Activated CD8-positive, alpha-beta T cell treated with anti-CD3 and anti-CD28 coated beads for 36 hours (primary cell): ENCODE results near the gene CTBP1. TPM values are rescaled to one million over a fixed set of nuclear protein-coding genes. Genes with fewer than 3 reads are reported as not detected.

Experiments used
- ATAC-seq: fragments of 200-7000 bp; cut with Tn5 transposase; one replicate; pipeline ENCODE4 v1.10.0; 2021; ENCODE audit warnings: mild to moderate bottlenecking, moderate library complexity
- CTCF ChIA-PET: fragments of 350-600 bp; sonication (Branson Sonifier 250); formaldehyde crosslinking; loops from one replicate; lab custom pipeline; 2021; ENCODE audit warnings: antibody characterized with exemption; lab: Charles Lee
- POLR2A ChIA-PET: fragments of 350-600 bp; sonication (Branson Sonifier 250); formaldehyde crosslinking; loops from one replicate; lab custom pipeline; 2021; ENCODE audit warnings: antibody characterized with exemption; lab: Charles Lee
- DNase-seq: peaks from one replicate; pipeline ENCODE4 v3.0.0-alpha.2; 2020
- H3K27ac Mint-ChIP-seq: one replicate; pipeline ENCODE4 v1.8.0; 2021; ENCODE audit warnings: mild to moderate bottlenecking, mixed read lengths
- H3K27me3 Mint-ChIP-seq: one replicate; pipeline ENCODE4 v1.8.0; 2021; ENCODE audit warnings: mixed read lengths
- H3K36me3 Mint-ChIP-seq: one replicate; pipeline ENCODE4 v1.8.0; 2021; ENCODE audit warnings: low read depth, mixed read lengths
- H3K4me1 Mint-ChIP-seq: one replicate; pipeline ENCODE4 v1.8.0; 2021; ENCODE audit warnings: low read depth, mixed read lengths
- H3K4me3 Mint-ChIP-seq: one replicate; pipeline ENCODE4 v1.8.0; 2021; ENCODE audit warnings: mild to moderate bottlenecking, moderate library complexity, mixed read lengths
- H3K9me3 Mint-ChIP-seq: one replicate; pipeline ENCODE4 v1.8.0; 2021; ENCODE audit warnings: mixed read lengths
- CTCF ChIP-seq: fragments of 200-600 bp; IDR thresholded peaks from one replicate; pipeline ENCODE4 v1.8.0; 2022; ENCODE audit warnings: antibody characterized with exemption, mild to moderate bottlenecking
- intact Hi-C: fragments of 100-400 bp; cut with micrococcal nuclease; formaldehyde crosslinking; loops from one replicate; pipeline ENCODE4 v1.10.0; 2022
- total RNA-seq, 2 experiments: library from RNA; stranded (reverse); gene quantifications; one replicate each; pipeline ENCODE4 v1.2.3, GENCODE V29; 2021

The CTBP1 gene
- total RNA-seq, 2 experiments from 2014 or later = 136 TPM

GRCh38 chr4:1202526-1203011 is 46.4 kb downstream of the CTBP1 start:
- H3K4me3 Mint-ChIP-seq = peak overlapping the region; percentile 72
- POLR2A ChIA-PET = interaction anchor here (0.6 to 5.5 kb wide), 9 partner anchors 14 to 55 kb away, joined by 3 to 30 read pairs (median 7); partner anchors contain the start of genes CTBP1 and SPON2
- H3K9me3 Mint-ChIP-seq = no peaks in the 10 kb centered on the region
- CTCF ChIA-PET = interaction anchor here (1.5 to 2.9 kb wide), 4 partner anchors 18 to 72 kb away, joined by 3 to 10 read pairs (median 5); no protein-coding TSS in a partner anchor
- peaks cover 2% of the 10 kb centered on the region for H3K36me3 Mint-ChIP-seq
- TF ChIP-seq CTCF = no peak
- intact Hi-C loops = loop anchor here (5.0 kb wide), 1 partner anchor 45 kb away; the partner anchor contains the start of gene CTBP1
- no peaks in the 10 kb centered on the region for H3K27me3 Mint-ChIP-seq
- H3K27ac Mint-ChIP-seq = peak overlapping the region; percentile 96
- H3K4me1 Mint-ChIP-seq = peaks cover 43% of the 10 kb centered on the region
- DNase-seq (no peak), ATAC-seq (no peak)

- Mint-ChIP-seq H3K4me3 (peak overlapping the region; percentile 72), H3K4me1 (peaks cover 43% of the 10 kb centered on the region), H3K27ac (peak overlapping the region; percentile 96), H3K9me3 (no peaks in the 10 kb centered on the region), H3K27me3 (no peaks in the 10 kb centered on the region), H3K36me3 (peaks cover 2% of the 10 kb centered on the region)
- TF ChIP-seq CTCF = no peak
- intact Hi-C loops = loop anchor here (5.0 kb wide), 1 partner anchor 45 kb away; the partner anchor contains the start of gene CTBP1
- ATAC-seq = peak; percentile 74
- POLR2A ChIA-PET = interaction anchor here (0.6 to 5.5 kb wide), 9 partner anchors 11 to 88 kb away, joined by 3 to 30 read pairs (median 6); partner anchors contain the start of genes CTBP1, MAEA and SPON2
- CTCF ChIA-PET = interaction anchor here (0.7 to 2.9 kb wide), 4 partner anchors 18 to 48 kb away, joined by 3 to 10 read pairs (median 5); no protein-coding TSS in a partner anchor
- DNase-seq = peak; percentile 92
These were observed 46.9 kb downstream of the CTBP1 start for GRCh38 chr4:1201851-1202525.

GRCh38 chr4:1200425-1201035 is 48.4 kb downstream of the CTBP1 start:
- CTCF ChIA-PET = interaction anchor here (0.8 to 1.0 kb wide), 3 partner anchors 17 to 86 kb away, joined by 3 to 4 read pairs (median 3); no protein-coding TSS in a partner anchor

More at GRCh38 chr4:1200425-1201035, 48.4 kb downstream of the CTBP1 start:
- ATAC-seq = no peak
- no peak for TF ChIP-seq CTCF
- Mint-ChIP-seq H3K27ac (peak overlapping the region; percentile 96), H3K36me3 (peaks cover 6% of the 10 kb centered on the region), H3K9me3 (no peaks in the 10 kb centered on the region), H3K4me1 (peaks cover 43% of the 10 kb centered on the region), H3K4me3 (peak overlapping the region; percentile 72), H3K27me3 (no peaks in the 10 kb centered on the region)
- intact Hi-C loops = loop anchor here (5.0 kb wide), 1 partner anchor 47 kb away; the partner anchor contains the start of gene CTBP1
- POLR2A ChIA-PET = interaction anchor here (0.6 to 5.5 kb wide), 9 partner anchors 9 to 271 kb away, joined by 3 to 30 read pairs (median 3); partner anchors contain the start of genes CTBP1 and SPON2
- peak; percentile 65 for DNase-seq
